ENCODE results near the gene PSMB1.

DNA sequence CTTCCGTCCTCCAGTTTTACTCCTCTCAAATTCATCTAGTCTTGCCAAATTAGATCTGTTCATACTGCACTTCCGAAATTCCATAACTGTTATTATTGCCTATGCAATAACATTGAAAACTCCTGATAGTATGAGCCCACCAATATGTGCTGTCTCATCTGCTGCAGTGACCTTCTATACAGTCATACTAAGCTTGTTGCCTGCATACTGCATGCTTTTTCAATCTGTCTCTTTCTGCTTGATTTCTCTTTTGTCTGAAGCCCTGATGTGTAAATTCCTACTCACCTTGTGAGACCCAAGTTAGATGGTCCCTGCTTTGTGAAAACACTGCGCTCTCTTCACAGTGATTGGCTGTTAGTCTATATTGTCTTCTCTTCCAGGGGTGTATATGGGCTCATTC lies 2.2 kb upstream of the PSMB1 start:
- TF ChIP-seq NFIC (IDR thresholded peaks at IDR 0.05), result peak; percentile 3; the same call in 1 of the 2 replicates
- TF ChIP-seq, protein P1, sequence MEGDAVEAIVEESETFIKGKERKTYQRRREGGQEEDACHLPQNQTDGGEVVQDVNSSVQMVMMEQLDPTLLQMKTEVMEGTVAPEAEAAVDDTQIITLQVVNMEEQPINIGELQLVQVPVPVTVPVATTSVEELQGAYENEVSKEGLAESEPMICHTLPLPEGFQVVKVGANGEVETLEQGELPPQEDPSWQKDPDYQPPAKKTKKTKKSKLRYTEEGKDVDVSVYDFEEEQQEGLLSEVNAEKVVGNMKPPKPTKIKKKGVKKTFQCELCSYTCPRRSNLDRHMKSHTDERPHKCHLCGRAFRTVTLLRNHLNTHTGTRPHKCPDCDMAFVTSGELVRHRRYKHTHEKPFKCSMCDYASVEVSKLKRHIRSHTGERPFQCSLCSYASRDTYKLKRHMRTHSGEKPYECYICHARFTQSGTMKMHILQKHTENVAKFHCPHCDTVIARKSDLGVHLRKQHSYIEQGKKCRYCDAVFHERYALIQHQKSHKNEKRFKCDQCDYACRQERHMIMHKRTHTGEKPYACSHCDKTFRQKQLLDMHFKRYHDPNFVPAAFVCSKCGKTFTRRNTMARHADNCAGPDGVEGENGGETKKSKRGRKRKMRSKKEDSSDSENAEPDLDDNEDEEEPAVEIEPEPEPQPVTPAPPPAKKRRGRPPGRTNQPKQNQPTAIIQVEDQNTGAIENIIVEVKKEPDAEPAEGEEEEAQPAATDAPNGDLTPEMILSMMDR (IDR thresholded peaks at IDR 0.05 in 2 of 3, conservative IDR thresholded peaks at IDR 0.05 in 1 of 3; ENCODE audit: insufficient read depth in 2 of 3, low read depth in 1 of 3, low read length in 3 of 3), result no peak
- no peak for TF ChIP-seq EZH2 (IDR thresholded peaks at IDR 0.05; ENCODE audit: borderline replicate concordance, low read depth, low read length)
- TF ChIP-seq, protein P2, sequence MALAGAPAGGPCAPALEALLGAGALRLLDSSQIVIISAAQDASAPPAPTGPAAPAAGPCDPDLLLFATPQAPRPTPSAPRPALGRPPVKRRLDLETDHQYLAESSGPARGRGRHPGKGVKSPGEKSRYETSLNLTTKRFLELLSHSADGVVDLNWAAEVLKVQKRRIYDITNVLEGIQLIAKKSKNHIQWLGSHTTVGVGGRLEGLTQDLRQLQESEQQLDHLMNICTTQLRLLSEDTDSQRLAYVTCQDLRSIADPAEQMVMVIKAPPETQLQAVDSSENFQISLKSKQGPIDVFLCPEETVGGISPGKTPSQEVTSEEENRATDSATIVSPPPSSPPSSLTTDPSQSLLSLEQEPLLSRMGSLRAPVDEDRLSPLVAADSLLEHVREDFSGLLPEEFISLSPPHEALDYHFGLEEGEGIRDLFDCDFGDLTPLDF (CRISPR knock-in tag; IDR thresholded peaks at IDR 0.05), result no peak
- TF ChIP-seq KDM1A (IDR thresholded peaks at IDR 0.05), result 0 out of 4 replicates have a peak, but pooled peaks of 1 of the 2 experiments have one; percentile 12
- no peak for TF ChIP-seq EP300 (IDR thresholded peaks at IDR 0.05; ENCODE audit: low read length)
- no peak for TF ChIP-seq MED1 (CRISPR knock-in tag; IDR thresholded peaks at IDR 0.05; ENCODE audit: borderline replicate concordance)
- TF ChIP-seq RFX5 (IDR thresholded peaks at IDR 0.05; ENCODE audit: low read depth, low read length), result no peak
- no peak for TF ChIP-seq POLR3G (IDR thresholded peaks at IDR 0.05; ENCODE audit: extremely low read depth, insufficient read length, insufficient replicate concordance)
- TF ChIP-seq U2AF1 (optimal IDR thresholded peaks at IDR 0.05; ENCODE audit: low read depth, low read length), result no peak
- TF ChIP-seq, protein P3, sequence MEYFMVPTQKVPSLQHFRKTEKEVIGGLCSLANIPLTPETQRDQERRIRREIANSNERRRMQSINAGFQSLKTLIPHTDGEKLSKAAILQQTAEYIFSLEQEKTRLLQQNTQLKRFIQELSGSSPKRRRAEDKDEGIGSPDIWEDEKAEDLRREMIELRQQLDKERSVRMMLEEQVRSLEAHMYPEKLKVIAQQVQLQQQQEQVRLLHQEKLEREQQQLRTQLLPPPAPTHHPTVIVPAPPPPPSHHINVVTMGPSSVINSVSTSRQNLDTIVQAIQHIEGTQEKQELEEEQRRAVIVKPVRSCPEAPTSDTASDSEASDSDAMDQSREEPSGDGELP (CRISPR knock-in tag; IDR thresholded peaks at IDR 0.05; ENCODE audit: borderline replicate concordance), result no peak
- no peak for TF ChIP-seq SRF (CRISPR knock-in tag; IDR thresholded peaks at IDR 0.05)
- no peak for TF ChIP-seq SP2 (IDR thresholded peaks at IDR 0.05; ENCODE audit: extremely low read depth, low read depth, low read length, poor library complexity, severe bottlenecking)
- TF ChIP-seq SP1 (CRISPR knock-in tag; IDR thresholded peaks at IDR 0.05), result no peak

Data from K562 (cell line).